ENCODE data around the gene GRPR. TPM values are rescaled to one million over a fixed set of nuclear protein-coding genes. Genes with fewer than 3 reads are reported as not detected.

The GRPR gene
- total and polyA plus RNA-seq, 2 donors (not counting 1 experiment from before 2014, with no cell fraction given) = 0.33 to 4.1 TPM

DNA sequence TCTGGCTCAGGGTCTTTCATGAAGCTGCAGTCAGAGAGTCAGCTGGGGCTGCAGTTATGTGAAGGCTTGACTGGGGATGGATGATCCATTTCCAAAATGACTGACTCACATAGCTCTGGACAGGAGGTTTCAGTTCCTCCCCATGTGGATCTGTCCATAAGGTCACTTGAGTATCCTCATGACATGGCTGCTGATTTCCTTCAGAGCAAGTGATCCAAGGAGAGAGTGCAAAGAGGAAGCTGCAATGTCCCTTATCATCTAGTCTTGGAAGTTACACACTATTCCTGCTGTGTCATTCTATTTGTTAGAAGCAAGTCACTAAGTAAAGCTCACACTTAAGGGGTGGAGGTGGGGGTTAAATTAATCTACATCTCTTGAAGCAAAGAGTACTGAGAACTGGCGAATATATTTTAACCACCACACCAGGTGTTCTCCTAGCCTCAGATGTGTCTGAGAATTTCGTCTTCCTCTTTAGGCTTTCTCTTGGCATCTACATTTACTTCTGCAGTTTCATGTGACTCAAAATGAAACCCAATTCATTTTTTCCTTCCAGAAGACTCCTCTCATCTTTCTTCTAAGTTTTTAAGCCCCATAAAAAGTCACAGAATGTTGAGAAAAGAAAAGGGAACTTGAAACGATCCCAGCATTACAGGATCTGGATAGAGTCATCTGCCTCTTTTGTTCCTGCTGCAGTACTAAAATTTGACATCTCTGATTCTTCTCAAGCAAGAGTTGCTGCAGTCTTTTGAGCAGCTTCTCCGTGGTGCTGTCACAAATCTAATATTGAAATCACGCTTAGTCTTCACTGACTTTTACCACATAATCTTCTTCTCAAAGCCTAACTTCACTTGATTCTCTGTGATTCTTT is 3.8 kb upstream of the GRPR start:
- no peaks in the 10 kb centered on the region for H3K79me2 ChIP-seq (ENCODE audit: control insufficient read depth, insufficient read depth, low read length)
- no peak overlapping the region for H2AFZ ChIP-seq (ENCODE audit: low read length)
- no peak overlapping the region for H3K27ac ChIP-seq (ENCODE audit: insufficient read depth, low read length)
- no peaks in the 10 kb centered on the region for H3K27me3 ChIP-seq (ENCODE audit: control insufficient read depth, insufficient read depth, low read length)
- no peak overlapping the region for H3K4me3 ChIP-seq (replicated peaks in 1 of 4; ENCODE audit: control extremely low read depth in 1 of 4, insufficient read depth in 1 of 4, low read depth in 3 of 4, low read length in 4 of 4)
- H3K4me1 ChIP-seq (ENCODE audit: control insufficient read depth, extremely low read depth, insufficient read depth, low read length) = no peaks in the 10 kb centered on the region
- TF ChIP-seq, protein P1, sequence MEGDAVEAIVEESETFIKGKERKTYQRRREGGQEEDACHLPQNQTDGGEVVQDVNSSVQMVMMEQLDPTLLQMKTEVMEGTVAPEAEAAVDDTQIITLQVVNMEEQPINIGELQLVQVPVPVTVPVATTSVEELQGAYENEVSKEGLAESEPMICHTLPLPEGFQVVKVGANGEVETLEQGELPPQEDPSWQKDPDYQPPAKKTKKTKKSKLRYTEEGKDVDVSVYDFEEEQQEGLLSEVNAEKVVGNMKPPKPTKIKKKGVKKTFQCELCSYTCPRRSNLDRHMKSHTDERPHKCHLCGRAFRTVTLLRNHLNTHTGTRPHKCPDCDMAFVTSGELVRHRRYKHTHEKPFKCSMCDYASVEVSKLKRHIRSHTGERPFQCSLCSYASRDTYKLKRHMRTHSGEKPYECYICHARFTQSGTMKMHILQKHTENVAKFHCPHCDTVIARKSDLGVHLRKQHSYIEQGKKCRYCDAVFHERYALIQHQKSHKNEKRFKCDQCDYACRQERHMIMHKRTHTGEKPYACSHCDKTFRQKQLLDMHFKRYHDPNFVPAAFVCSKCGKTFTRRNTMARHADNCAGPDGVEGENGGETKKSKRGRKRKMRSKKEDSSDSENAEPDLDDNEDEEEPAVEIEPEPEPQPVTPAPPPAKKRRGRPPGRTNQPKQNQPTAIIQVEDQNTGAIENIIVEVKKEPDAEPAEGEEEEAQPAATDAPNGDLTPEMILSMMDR (conservative IDR thresholded peaks at IDR 0.05 in 1 of 2, IDR thresholded peaks at IDR 0.05 in 1 of 2; ENCODE audit: low read depth in 1 of 2, low read length in 2 of 2) = no peak
- TF ChIP-seq EZH2 (IDR thresholded peaks at IDR 0.05; ENCODE audit: low read length, missing control alignments) = no peak
- H3K9ac ChIP-seq (ENCODE audit: insufficient read depth, low read length) = no peak overlapping the region
- H3K4me2 ChIP-seq (ENCODE audit: extremely low read depth, insufficient read depth, low read length) = no peak overlapping the region
- DNase-seq (ENCODE audit: low read depth in 2 of 2) = no peak
- H4K20me1 ChIP-seq (ENCODE audit: control insufficient read depth, extremely low read depth, insufficient read depth, low read length) = no peaks in the 10 kb centered on the region
- H3K9me3 ChIP-seq (ENCODE audit: control insufficient read depth, insufficient read depth, low read depth, low read length) = no peaks in the 10 kb centered on the region
- no peaks in the 10 kb centered on the region for H3K36me3 ChIP-seq (ENCODE audit: control insufficient read depth, insufficient read depth, low read length)

DNA sequence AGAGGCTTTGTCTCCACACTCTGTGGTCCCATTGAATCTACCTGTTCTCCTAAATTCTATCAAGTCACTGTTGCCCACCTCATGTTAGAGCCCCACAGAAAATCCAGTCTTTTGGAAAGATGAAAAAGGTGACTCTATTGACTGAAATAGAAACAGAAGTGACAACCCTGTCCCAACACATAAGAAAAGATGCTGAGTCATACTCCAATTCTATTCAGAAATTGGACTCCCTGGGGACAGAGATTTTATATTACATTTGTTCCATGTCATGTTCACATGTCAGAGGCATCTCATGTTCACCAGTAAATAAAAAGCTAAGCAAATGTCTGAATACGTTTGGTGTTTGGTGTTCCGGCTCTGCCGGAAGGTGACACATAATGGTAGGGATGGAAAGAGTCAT is 2.9 kb upstream of the GRPR start:
- no peaks in the 10 kb centered on the region for H4K20me1 ChIP-seq (ENCODE audit: control insufficient read depth, extremely low read depth, insufficient read depth, low read length)
- H3K27me3 ChIP-seq (ENCODE audit: control insufficient read depth, insufficient read depth, low read length) = no peaks in the 10 kb centered on the region
- no peaks in the 10 kb centered on the region for H3K9me3 ChIP-seq (ENCODE audit: control insufficient read depth, insufficient read depth, low read depth, low read length)
- no peak overlapping the region for H2AFZ ChIP-seq (ENCODE audit: low read length)
- no peak overlapping the region for H3K4me2 ChIP-seq (ENCODE audit: extremely low read depth, insufficient read depth, low read length)
- TF ChIP-seq, protein P1 (conservative IDR thresholded peaks at IDR 0.05 in 1 of 2, IDR thresholded peaks at IDR 0.05 in 1 of 2; ENCODE audit: low read depth in 1 of 2, low read length in 2 of 2) = no peak
- TF ChIP-seq EZH2 (IDR thresholded peaks at IDR 0.05; ENCODE audit: low read length, missing control alignments) = no peak
- no peak overlapping the region for H3K4me3 ChIP-seq (replicated peaks in 1 of 4; ENCODE audit: control extremely low read depth in 1 of 4, insufficient read depth in 1 of 4, low read depth in 3 of 4, low read length in 4 of 4)
- no peak overlapping the region for H3K9ac ChIP-seq (ENCODE audit: insufficient read depth, low read length)
- DNase-seq (ENCODE audit: low read depth in 2 of 2) = no peak
- no peaks in the 10 kb centered on the region for H3K4me1 ChIP-seq (ENCODE audit: control insufficient read depth, extremely low read depth, insufficient read depth, low read length)
- no peaks in the 10 kb centered on the region for H3K79me2 ChIP-seq (ENCODE audit: control insufficient read depth, insufficient read depth, low read length)
- no peaks in the 10 kb centered on the region for H3K36me3 ChIP-seq (ENCODE audit: control insufficient read depth, insufficient read depth, low read length)
- H3K27ac ChIP-seq (ENCODE audit: insufficient read depth, low read length) = no peak overlapping the region

DNA sequence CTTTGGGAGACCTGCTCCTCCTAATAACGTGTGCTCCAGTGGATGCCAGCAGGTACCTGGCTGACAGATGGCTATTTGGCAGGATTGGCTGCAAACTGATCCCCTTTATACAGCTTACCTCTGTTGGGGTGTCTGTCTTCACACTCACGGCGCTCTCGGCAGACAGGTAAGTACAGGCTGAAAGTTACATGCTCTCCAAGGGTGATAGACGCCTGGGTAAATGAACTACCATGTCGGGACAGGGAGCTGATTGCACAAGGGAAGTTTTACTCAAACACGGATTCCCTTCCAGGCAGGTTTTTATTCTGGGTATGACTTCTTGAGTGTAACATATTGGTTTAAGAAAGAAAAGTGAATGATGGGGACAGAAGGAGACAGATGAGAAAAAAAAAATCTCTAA is 836 bp downstream of the GRPR start:
- no peaks in the 10 kb centered on the region for H3K79me2 ChIP-seq (ENCODE audit: control insufficient read depth, insufficient read depth, low read length)
- no peak for TF ChIP-seq EZH2 (IDR thresholded peaks at IDR 0.05; ENCODE audit: low read length, missing control alignments)
- TF ChIP-seq, protein P1 (conservative IDR thresholded peaks at IDR 0.05 in 1 of 2, IDR thresholded peaks at IDR 0.05 in 1 of 2; ENCODE audit: low read depth in 1 of 2, low read length in 2 of 2) = no peak
- DNase-seq (ENCODE audit: low read depth in 2 of 2) = no peak
- peak overlapping the region; percentile 8 for H3K4me2 ChIP-seq (ENCODE audit: extremely low read depth, insufficient read depth, low read length)
- no peak overlapping the region for H3K9ac ChIP-seq (ENCODE audit: insufficient read depth, low read length)
- no peak overlapping the region for H3K27ac ChIP-seq (ENCODE audit: insufficient read depth, low read length)
- H3K4me1 ChIP-seq (ENCODE audit: control insufficient read depth, extremely low read depth, insufficient read depth, low read length) = no peaks in the 10 kb centered on the region
- H3K9me3 ChIP-seq (ENCODE audit: control insufficient read depth, insufficient read depth, low read depth, low read length) = no peaks in the 10 kb centered on the region
- H3K36me3 ChIP-seq (ENCODE audit: control insufficient read depth, insufficient read depth, low read length) = no peaks in the 10 kb centered on the region
- no peak overlapping the region for H3K4me3 ChIP-seq (replicated peaks in 1 of 4; ENCODE audit: control extremely low read depth in 1 of 4, insufficient read depth in 1 of 4, low read depth in 3 of 4, low read length in 4 of 4)
- no peak overlapping the region for H2AFZ ChIP-seq (ENCODE audit: low read length)
- H3K27me3 ChIP-seq (ENCODE audit: control insufficient read depth, insufficient read depth, low read length) = no peaks in the 10 kb centered on the region
- H4K20me1 ChIP-seq (ENCODE audit: control insufficient read depth, extremely low read depth, insufficient read depth, low read length) = no peaks in the 10 kb centered on the region
